HG02973 (cell line): ENCODE measurements around the gene TRIM13.

Experiments used
- ATAC-seq: cut with Tn5 transposase; IDR thresholded peaks from one replicate; pipeline ENCODE4 v1.9.1; 2021; ENCODE audit warnings: moderate library complexity; ENCODE audit not compliant: unreplicated experiment

TRIM13 gene

DNA sequence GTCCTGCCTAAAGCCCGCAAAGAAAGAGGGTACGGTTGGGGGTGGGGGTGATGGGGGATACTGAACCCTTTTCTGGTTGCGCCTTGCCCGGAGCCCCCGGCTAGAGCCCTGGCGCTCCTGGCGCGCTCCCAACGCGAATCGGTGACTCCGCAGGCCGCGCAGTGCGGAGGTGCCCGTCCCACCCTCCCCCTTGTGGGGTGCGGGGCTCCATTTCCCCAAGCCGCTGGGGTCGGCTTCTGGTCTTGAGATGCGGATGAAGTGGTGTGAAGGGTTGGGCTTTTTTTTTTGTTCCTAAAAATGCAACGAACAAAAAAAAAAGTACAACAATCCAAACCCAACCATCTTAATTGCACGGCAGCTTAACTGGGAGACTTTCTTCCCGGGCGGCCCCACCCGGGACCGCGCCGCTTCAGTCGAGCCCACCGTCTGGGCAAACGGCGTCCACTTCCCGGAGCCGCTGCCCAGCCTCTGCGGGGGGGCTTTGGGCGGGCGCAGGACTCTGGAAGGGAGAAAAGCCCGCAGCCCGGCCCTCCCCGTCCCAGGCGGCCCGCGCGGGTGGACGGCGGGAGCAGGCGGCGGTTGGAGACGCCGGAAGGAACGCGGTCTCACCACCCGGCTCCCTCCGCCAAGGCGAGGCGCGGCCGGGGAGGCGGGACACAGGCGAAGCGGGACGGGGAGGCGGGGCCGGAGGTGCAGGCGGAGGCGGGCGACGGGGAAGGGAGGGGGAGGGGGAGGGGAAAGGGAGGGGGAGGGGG, 504 bp upstream of the TRIM13 start:
- peak; percentile 53 for ATAC-seq

GRCh38 chr13:49997955-49998354, 1.1 kb downstream of the TRIM13 start:
- ATAC-seq: no peak

GRCh38 chr13:49998714-49999624, 2.1 kb downstream of the TRIM13 start:
- ATAC-seq: no peak

GRCh38 chr13:50001287-50001686, 4.4 kb downstream of the TRIM13 start:
- ATAC-seq: no peak

- no peak for ATAC-seq
Observed at GRCh38 chr13:50006426-50007135, 9.7 kb downstream of the TRIM13 start.

- ATAC-seq: no peak
Observed at GRCh38 chr13:50011461-50011860, 14.6 kb downstream of the TRIM13 start.

DNA sequence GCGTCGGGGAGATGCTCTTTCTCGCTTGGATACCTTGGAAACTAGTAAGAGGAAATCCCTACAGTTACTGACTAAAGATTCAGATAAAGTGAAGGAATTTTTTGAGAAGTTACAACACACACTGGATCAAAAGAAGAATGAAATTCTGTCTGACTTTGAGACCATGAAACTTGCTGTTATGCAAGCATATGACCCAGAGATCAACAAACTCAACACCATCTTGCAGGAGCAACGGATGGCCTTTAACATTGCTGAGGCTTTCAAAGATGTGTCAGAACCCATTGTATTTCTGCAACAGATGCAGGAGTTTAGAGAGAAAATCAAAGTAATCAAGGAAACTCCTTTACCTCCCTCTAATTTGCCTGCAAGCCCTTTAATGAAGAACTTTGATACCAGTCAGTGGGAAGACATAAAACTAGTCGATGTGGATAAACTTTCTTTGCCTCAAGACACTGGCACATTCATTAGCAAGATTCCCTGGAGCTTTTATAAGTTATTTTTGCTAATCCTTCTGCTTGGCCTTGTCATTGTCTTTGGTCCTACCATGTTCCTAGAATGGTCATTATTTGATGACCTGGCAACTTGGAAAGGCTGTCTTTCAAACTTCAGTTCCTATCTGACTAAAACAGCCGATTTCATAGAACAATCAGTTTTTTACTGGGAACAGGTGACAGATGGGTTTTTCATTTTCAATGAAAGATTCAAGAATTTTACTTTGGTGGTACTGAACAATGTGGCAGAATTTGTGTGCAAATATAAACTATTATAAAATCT, 15.7 kb downstream of the TRIM13 start:
- no peak for ATAC-seq

DNA sequence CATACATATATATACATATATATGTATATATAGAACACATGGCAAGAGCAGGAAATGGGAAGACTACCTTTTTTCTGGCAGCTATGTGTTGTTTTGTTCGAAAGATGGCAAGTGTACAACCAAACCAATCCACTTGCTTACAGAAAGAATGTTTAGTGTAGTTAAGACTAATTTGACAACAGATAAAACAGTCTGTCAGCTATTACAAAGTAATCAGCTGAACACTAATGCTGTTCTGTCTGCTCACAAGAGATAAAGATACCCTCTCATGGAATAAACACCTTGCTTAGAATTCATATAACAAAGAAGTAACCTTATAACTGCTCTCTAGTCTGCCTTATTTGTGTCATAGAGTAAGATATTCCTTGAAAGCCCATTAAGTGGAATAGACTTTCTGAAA, 17.5 kb downstream of the TRIM13 start:
- no peak for ATAC-seq

GRCh38 chr13:50015258-50015657, 18.4 kb downstream of the TRIM13 start, which contains the start of gene KCNRG:
TSS of gene KCNRG (plus strand) at chr13:50015444. CDS start at chr13:50015494, 50 bp downstream.
- no peak for ATAC-seq

- ATAC-seq: no peak
Observed at GRCh38 chr13:50015750-50016149, 18.9 kb downstream of the TRIM13 start.

DNA sequence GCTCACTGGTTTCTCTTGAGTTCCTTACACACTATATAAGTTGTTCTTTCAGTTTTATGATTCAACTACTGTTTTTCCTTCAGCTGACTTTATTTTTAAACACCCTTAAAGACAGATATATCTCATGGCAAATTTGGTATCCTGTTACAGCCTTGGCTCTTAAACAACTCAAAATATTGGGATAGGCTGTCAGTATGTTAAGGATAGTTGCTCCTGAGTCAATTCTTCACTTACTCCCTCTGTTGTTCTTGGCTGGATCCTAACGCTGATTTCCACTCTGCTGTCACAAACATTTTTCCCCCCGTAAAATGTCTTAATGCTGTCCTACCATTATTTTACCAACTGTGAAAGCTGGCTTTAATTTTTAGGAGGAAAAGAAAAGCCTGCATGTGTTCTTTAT, 19.6 kb downstream of the TRIM13 start:
- no peak for ATAC-seq

- ATAC-seq: no peak
Observed at GRCh38 chr13:50017819-50018218, 21.0 kb downstream of the TRIM13 start.

GRCh38 chr13:50025436-50025835, 28.6 kb downstream of the TRIM13 start:
- ATAC-seq: no peak

DNA sequence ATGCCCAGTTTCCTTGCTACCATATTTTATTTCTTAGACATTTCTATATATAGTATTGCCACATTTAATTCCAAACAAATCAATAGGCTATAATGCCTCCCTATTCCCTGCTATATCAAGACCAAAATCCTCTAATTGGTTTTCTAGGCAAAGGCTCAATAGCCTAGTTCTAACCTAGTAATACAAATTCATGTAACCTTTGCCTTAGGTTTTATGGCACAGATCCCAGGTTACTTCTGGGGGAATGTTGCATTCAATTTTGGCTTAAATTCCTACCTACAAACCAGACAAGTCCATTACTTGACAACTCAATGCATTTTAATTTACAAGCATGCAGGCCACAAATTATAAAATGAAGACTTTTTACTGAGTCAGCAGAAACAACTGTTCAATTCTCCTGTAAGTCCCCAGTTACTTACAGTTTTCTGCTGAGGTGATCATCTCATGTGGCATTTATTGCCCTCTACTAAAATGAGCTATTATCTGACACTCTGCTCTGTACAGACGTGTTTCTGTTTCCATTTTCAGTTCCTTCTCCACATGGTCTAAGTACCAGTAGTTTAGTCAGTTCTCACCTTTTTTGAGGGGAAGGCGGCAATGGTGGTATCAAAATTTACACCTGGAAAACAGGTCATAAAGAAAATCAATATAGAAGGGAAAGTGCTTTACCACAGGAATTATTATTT, 30.1 kb downstream of the TRIM13 start:
- peak; percentile 98 for ATAC-seq

- ATAC-seq: no peak
Observed at GRCh38 chr13:50030315-50030714, 33.5 kb downstream of the TRIM13 start.

DNA sequence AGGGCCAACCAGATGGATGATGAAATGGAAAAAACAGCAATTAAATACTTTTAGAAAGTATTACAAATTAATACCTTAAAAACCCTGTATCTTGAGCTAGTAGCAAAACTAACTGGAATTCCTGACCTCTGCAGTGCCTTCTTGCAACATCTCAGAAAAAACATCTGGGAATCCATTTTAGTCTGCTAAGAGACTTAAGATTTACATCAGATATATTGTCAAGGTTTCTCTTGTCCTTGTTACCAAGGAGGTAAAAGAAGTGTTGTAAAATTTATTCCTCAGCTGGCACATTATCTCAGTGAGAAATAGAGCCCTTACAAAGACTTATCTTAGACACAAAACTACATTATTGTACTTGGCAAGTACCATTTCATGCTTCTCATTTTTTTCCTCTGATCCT, 36.9 kb downstream of the TRIM13 start:
- ATAC-seq: no peak

DNA sequence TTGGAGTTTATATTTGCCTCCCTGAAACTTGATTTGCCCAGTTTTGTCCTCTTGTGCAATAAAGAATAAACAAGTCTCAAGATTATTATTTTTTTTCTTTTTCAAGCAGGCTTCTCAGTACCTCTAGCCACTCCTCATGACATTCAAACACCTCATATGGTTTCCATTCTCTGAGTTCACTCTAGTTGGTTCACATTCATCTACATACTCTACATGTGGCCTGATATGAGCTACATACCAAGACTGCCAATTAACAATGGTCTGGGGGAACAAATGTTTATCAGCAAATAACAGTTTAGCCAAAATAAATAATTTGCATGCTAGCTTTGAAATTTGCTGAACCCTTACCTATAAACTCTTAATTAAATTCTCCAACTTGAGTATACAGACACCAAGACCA, 40.9 kb downstream of the TRIM13 start:
- no peak for ATAC-seq

DNA sequence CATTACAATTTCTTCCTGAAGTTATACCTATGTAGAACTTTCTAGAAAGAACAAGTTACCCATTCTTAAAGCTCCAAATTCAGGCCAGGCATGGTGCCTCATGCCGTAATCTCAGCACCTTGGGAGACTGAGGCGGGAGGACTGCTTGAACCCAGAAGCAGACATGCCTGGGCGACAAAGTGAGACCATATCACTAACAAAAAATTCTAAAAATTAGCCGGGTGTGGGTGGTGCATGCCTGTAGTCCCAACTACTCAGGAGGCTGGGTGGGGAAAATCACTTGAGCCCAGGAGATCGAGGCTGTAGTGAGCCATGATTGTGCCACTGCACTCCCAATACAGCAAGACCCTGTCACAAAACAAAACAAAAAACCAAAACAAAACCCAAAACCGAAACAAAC, 41.4 kb downstream of the TRIM13 start:
- ATAC-seq: no peak

DNA sequence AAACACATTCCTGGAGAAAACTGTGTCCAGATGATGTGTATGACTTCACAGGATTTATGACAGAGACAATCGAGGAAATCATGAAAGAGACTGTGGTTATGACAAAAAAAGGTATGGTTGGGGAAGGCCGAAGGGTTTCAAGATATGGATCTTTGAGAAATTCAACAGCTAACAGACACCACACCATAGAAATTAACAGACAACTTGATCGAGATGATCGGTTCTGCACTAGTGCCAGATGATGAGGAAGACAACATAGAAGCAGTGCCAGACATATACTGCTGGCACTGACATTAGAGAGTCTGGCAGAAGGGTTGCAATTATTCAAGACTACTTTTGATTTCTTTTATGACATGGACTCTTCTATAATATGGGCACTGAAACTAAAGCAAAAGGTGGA, 55.6 kb downstream of the TRIM13 start:
- ATAC-seq: no peak

DNA sequence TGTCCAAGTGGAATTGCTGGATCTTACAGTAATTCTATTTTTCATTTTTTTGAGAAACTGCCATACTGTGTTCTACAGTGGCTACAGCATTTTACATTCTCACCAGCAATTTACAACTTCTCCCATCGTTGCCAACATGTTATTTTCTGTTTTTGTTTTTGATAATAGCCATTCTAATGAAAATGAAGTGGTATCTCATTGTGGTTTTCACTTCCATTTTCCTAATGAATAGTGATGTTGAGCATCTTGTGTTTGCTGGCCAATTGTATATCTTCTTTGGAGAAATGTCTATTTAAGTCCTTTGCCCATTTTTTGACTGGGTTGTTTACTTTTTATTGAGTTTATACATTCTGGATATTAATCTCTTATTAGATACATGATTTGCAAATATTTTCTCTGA, 57.0 kb downstream of the TRIM13 start:
- ATAC-seq: no peak
